SH-SY5Y (cell line): Measurements from ENCODE around the gene COL4A3.

Experiments
- GATA2 ChIP-seq: IDR thresholded peaks from 2 replicates; pipeline ENCODE4 v1.6.1; 2011; ENCODE audit warnings: mild to moderate bottlenecking, low read depth, low read length
- GATA3 ChIP-seq: IDR thresholded peaks from 2 replicates; pipeline ENCODE4 v1.6.1; 2011; ENCODE audit warnings: low read depth, mild to moderate bottlenecking, low read length, moderate library complexity

DNA sequence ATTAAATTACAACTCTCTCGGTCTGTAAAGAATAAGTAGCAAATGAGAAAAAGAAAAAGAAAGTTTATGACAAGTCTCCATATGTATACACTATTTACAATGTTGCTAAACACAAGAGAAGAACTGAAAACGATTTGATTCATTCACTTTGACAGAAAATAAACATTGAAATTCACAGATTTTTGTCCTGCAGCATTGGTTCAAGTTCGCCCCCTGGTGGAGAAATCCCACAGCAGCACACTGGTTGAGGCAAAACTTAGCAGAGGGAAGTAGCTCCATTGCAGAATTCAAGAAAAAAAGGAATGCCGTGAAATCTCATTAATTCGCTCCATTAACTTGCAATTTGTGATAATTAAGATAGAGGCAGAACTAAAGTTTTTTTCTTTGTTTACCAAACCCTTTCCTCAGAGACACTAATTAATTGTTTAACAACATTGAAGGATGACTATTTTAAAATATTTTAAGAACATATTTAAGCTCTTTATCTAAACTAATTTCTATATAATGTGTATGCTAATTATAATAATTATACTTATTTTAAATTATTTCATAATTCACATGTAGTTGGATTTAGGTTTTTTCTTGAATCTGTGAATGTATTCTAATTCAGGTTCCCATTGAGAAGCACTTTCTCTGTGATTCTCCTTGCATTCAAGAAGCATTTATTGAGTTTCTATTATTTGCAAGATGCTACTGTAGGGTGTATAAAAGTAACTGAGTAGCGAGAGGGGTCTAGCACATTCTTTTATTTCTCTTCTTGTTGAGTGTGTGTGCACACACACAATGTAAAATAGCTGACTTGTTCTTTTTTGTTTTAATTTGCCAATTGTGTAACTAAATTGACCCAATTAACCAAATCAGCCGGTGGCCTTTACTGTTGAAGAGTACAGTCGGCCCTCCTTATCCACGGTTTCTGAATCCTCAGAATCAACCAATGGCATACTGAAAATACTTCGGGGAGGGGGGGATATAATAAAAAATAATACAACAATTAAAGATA lies 74.1 kb downstream of the COL4A3 start:
- no peak for TF ChIP-seq GATA2
- no peak for TF ChIP-seq GATA3
